Spleen (tissue), 11 donors: Measurements from ENCODE around the gene MAP3K8. TPM values are rescaled to one million over a fixed set of nuclear protein-coding genes. Genes with fewer than 3 reads are reported as not detected.

Experiments used
- DNase-seq: peaks from one replicate; pipeline ENCODE4 v3.0.0-alpha.2; 2020
- H3K27ac ChIP-seq, 8 donors: fragments of 200-600 bp; sonication (generic) in 7 of 8; 1 replicate in 4 of 8; 2 replicates in 4 of 8; pipeline versions ENCODE4 v1.5.0 to v1.8.0; 2016 to 2021; ENCODE audit warnings: inconsistent platforms in 4 of 8, mild to moderate bottlenecking in 4 of 8, moderate library complexity in 1 of 8
- H3K27me3 ChIP-seq, 7 donors: fragments of 200-600 bp; sonication (generic) in 6 of 7; replicated peaks in 1 of 7; 1 replicate in 4 of 7; 2 replicates in 3 of 7; pipeline versions ENCODE4 v1.5.0 to v1.8.0; 2016 to 2021; ENCODE audit warnings: inconsistent platforms in 3 of 7, mild to moderate bottlenecking in 1 of 7
- H3K36me3 ChIP-seq, 6 donors: fragments of 200-600 bp; sonication (generic) in 5 of 6; 1 replicate in 4 of 6; 2 replicates in 2 of 6; pipeline versions ENCODE4 v1.5.0 to v1.8.0; 2016 to 2021; ENCODE audit warnings: inconsistent platforms in 2 of 6
- H3K4me1 ChIP-seq, 6 donors: fragments of 200-600 bp; sonication (generic) in 5 of 6; 1 replicate in 3 of 6; 2 replicates in 3 of 6; pipeline versions ENCODE4 v1.5.0 to v1.8.0; 2016 to 2021; ENCODE audit warnings: inconsistent platforms in 3 of 6
- H3K4me3 ChIP-seq, 8 donors: fragments of 200-600 bp; sonication (generic) in 7 of 8; 1 replicate in 4 of 8; 2 replicates in 4 of 8; pipeline versions ENCODE4 v1.5.0 to v1.8.0; 2016 to 2021; ENCODE audit warnings: inconsistent platforms in 4 of 8, mild to moderate bottlenecking in 4 of 8, moderate library complexity in 2 of 8
- H3K9me3 ChIP-seq, 8 donors: fragments of 200-600 bp; sonication (generic) in 7 of 8; 1 replicate in 4 of 8; 2 replicates in 4 of 8; pipeline versions ENCODE4 v1.5.0 to v1.8.0; 2016 to 2021; ENCODE audit warnings: inconsistent platforms in 4 of 8
- CTCF ChIP-seq, 11 experiments: fragments of 200-600 bp in 7 of 11; fragments of 450-650 bp in 4 of 11; sonication (generic) in 4 of 11; IDR thresholded peaks in 8 of 11; conservative IDR thresholded peaks in 3 of 11; 1 replicate in 7 of 11; 2 replicates in 4 of 11; pipeline versions ENCODE4 v1.4.0 to v1.8.0; 2016 to 2021; ENCODE audit warnings: antibody characterized with exemption in 11 of 11, inconsistent platforms in 4 of 11, mild to moderate bottlenecking in 1 of 11
- POLR2A ChIP-seq, 3 donors: fragments of 450-650 bp; IDR thresholded peaks; one replicate each; pipeline ENCODE4 v1.5.1; 2017; ENCODE audit warnings: antibody characterized with exemption in 3 of 3, mild to moderate bottlenecking in 1 of 3
- POLR2AphosphoS5 ChIP-seq, 3 donors: sonication (generic); formaldehyde crosslinking; IDR thresholded peaks; one replicate each; pipeline ENCODE4 v1.5.1; 2017; ENCODE audit warnings: antibody characterized with exemption in 3 of 3
- WGBS, 5 donors: extraction: QIAGEN DNeasy Blood & Tissue Kit in 3 of 5; methylation state at CpG; one replicate each; pipeline versions ENCODE4 v1.1.5 to v1.1.7; 2013 to 2018; 5-methylcytosine and 5-hydroxymethylcytosine counted together
- intact Hi-C: fragments of 100-400 bp; cut with DNase I; formaldehyde crosslinking; loops from one replicate; pipeline ENCODE4 v1.15.0; 2023; ENCODE audit warnings: low total_unique reads
- polyA plus RNA-seq, 3 donors: library from polyadenylated mRNA; stranded (reverse); fragments of 200-250 nt; gene quantifications; one replicate each; pipeline ENCODE4 v1.2.1, GENCODE V29; 2013
- total RNA-seq, 7 donors: library from RNA; depleted of rRNA in 3 of 7; stranded (reverse); fragments of >200 nt in 3 of 7; fragmentation: NEBNext Ultra II Directional in 4 of 7; extraction: Animal tissue kit (Norgen Biotek cat#: 25700) in 4 of 7; gene quantifications; one replicate each; pipeline versions ENCODE4 v1.1.0 to v1.2.1, GENCODE V29; 2016 to 2021
- donor health status: healthy with polysubstance abuse.
- donor health status: DM: no; HTN: no; CAD: no; lungs with moderate emphysema.
- donor health status: DM: no; HTN: no; CAD: no.
- donor health status: Bipolar disorder and iron deficiency.
- donor health status: healthy.
- donor health status: DM: no; HTN: no; CAD: no.
- donor health status: DM: yes; HTN: yes; CAD: no.

The MAP3K8 gene
- total and polyA plus RNA-seq, 10 donors, result 24.8 to 84.3 (median 60.2) TPM

GRCh38 chr10:30488316-30488715 lies 54.3 kb downstream of the MAP3K8 start:
- Histone ChIP-seq H3K27me3 (no peaks in the 10 kb centered on the region), H3K4me3 (peak overlapping the region in 1 of 8 donors; percentile 15), H3K36me3 (no peaks in the 10 kb centered on the region), H3K4me1 (peaks cover 40 to 69% (median 58%) of the 10 kb centered on the region in 6 donors), H3K9me3 (peaks cover 0 to 8% (median 3%) of the 10 kb centered on the region in 8 donors), H3K27ac (peak overlapping the region in 7 of 8 donors; percentile 63 to 87 (median 76))
- 16 to 21% (median 18%) methylated on average over 6 of the region's 6 CpGs for WGBS, 5 donors
- intact Hi-C loops, result no loop called here
- no peak for DNase-seq
- TF ChIP-seq CTCF (IDR thresholded peaks at IDR 0.05 in 8 of 11, conservative IDR thresholded peaks at IDR 0.05 in 3 of 11) (no peak), POLR2AphosphoS5 (IDR thresholded peaks at IDR 0.05) (peak in 1 of 3 donors; percentile 15), POLR2A (IDR thresholded peaks at IDR 0.05) (no peak)

GRCh38 chr10:30489346-30489745 lies 55.4 kb downstream of the MAP3K8 start:
- peak overlapping the region in 5 of 8 donors; percentile 68 to 87 (median 79) for H3K27ac ChIP-seq
- WGBS, 5 donors, result 52 to 66% (median 58%) methylated on average over 7 of the region's 7 CpGs
- no peaks in the 10 kb centered on the region for H3K36me3 ChIP-seq
- DNase-seq, result no peak
- intact Hi-C loops, result no loop called here
- no peaks in the 10 kb centered on the region for H3K27me3 ChIP-seq
- peaks cover 51 to 79% (median 69%) of the 10 kb centered on the region in 6 donors for H3K4me1 ChIP-seq
- no peaks in the 10 kb centered on the region for H3K9me3 ChIP-seq
- no peak for TF ChIP-seq POLR2AphosphoS5 (IDR thresholded peaks at IDR 0.05)
- no peak for TF ChIP-seq POLR2A (IDR thresholded peaks at IDR 0.05)
- no peak for TF ChIP-seq CTCF (IDR thresholded peaks at IDR 0.05 in 8 of 11, conservative IDR thresholded peaks at IDR 0.05 in 3 of 11)
- no peak overlapping the region for H3K4me3 ChIP-seq

GRCh38 chr10:30490289-30491000 lies 56.5 kb downstream of the MAP3K8 start:
- Histone ChIP-seq H3K27ac (peak overlapping the region in 6 of 8 donors; percentile 2 to 87 (median 78)), H3K27me3 (no peaks in the 10 kb centered on the region), H3K4me3 (no peak overlapping the region), H3K4me1 (peaks cover 58 to 90% (median 75%) of the 10 kb centered on the region in 6 donors), H3K36me3 (no peaks in the 10 kb centered on the region), H3K9me3 (no peaks in the 10 kb centered on the region)
- no peak for DNase-seq
- intact Hi-C loops, result no loop called here
- no peak for TF ChIP-seq POLR2A (IDR thresholded peaks at IDR 0.05)
- TF ChIP-seq CTCF (IDR thresholded peaks at IDR 0.05 in 8 of 11, conservative IDR thresholded peaks at IDR 0.05 in 3 of 11), result no peak
- TF ChIP-seq POLR2AphosphoS5 (IDR thresholded peaks at IDR 0.05), result no peak
- 79 to 86% (median 81%) methylated on average over 9 of the region's 9 CpGs for WGBS, 5 donors

GRCh38 chr10:30491204-30491915 lies 57.4 kb downstream of the MAP3K8 start:
- Histone ChIP-seq H3K9me3 (no peaks in the 10 kb centered on the region), H3K27me3 (no peaks in the 10 kb centered on the region), H3K4me3 (no peak overlapping the region), H3K4me1 (peaks cover 58 to 99% (median 76%) of the 10 kb centered on the region in 6 donors), H3K36me3 (no peaks in the 10 kb centered on the region), H3K27ac (peak overlapping the region in 7 of 8 donors; percentile 32 to 87 (median 76))
- intact Hi-C loops, result no loop called here
- no peak for DNase-seq
- WGBS, 5 donors, result 50 to 73% (median 64%) methylated on average over 8 of the region's 8 CpGs
- TF ChIP-seq POLR2AphosphoS5 (IDR thresholded peaks at IDR 0.05), result peak in 1 of 3 donors; percentile 44
- no peak for TF ChIP-seq CTCF (IDR thresholded peaks at IDR 0.05 in 8 of 11, conservative IDR thresholded peaks at IDR 0.05 in 3 of 11)
